Measurements from ENCODE around the gene UBE3C.

UBE3C gene

DNA sequence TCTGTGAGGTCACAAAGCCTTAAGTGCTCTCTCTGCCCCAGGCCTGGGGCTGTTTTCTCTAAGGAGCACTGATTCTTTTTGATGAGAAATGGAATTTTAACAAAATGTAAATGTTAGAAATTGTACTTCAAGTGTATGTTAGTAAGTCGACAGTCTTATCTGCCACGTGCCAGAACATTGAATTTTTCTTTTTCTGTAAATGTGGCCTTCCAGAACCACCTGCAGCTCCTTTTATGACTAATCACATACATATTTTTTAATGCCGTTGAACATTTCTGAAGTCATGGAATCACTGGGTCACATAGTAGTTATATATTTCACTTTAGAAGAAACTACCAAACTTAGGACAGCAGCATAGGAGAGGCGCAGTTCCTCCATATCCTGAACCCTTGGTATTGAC, 38.0 kb downstream of the UBE3C start:
- no peak for DNase-seq (ENCODE audit: extremely low spot score)
- POLR2A ChIA-PET = no interaction called here
- CTCF ChIA-PET = no interaction called here
- TF ChIP-seq FOXA1 (IDR thresholded peaks at IDR 0.05) (no peak), SP1 (IDR thresholded peaks at IDR 0.05) (no peak), ARNT (IDR thresholded peaks at IDR 0.05) (no peak), PKNOX1 (IDR thresholded peaks at IDR 0.05) (no peak), ZNF384 (IDR thresholded peaks at IDR 0.05) (no peak), TARDBP (IDR thresholded peaks at IDR 0.05) (no peak), BHLHE40 (IDR thresholded peaks at IDR 0.05; ENCODE audit: borderline replicate concordance) (no peak)

GRCh38 chr7:157177333-157177982, 38.7 kb downstream of the UBE3C start:
- POLR2A ChIA-PET = no interaction called here
- CTCF ChIA-PET = interaction anchor here (0.5 kb wide), 1 partner anchor 319 kb away, joined by 4 read pairs; no protein-coding TSS in a partner anchor
- DNase-seq (ENCODE audit: extremely low spot score) = no peak
- no peak for TF ChIP-seq FOXA1 (IDR thresholded peaks at IDR 0.05)
- TF ChIP-seq TARDBP (IDR thresholded peaks at IDR 0.05) = no peak
- no peak for TF ChIP-seq SUZ12 (IDR thresholded peaks at IDR 0.05)
- TF ChIP-seq L3MBTL2 (conservative IDR thresholded peaks at IDR 0.05) = no peak
- TF ChIP-seq HDGF (IDR thresholded peaks at IDR 0.05; ENCODE audit: borderline replicate concordance) = no peak
- no peak for TF ChIP-seq ELF4 (IDR thresholded peaks at IDR 0.05)
- TF ChIP-seq ARNT (IDR thresholded peaks at IDR 0.05) = no peak
- no peak for TF ChIP-seq SP1 (IDR thresholded peaks at IDR 0.05)
- no peak for TF ChIP-seq FOXK2 (IDR thresholded peaks at IDR 0.05)
- no peak for TF ChIP-seq BHLHE40 (IDR thresholded peaks at IDR 0.05; ENCODE audit: borderline replicate concordance)
- no peak for TF ChIP-seq LEF1 (IDR thresholded peaks at IDR 0.05; ENCODE audit: borderline replicate concordance)
- TF ChIP-seq CTBP1 (IDR thresholded peaks at IDR 0.05; ENCODE audit: borderline replicate concordance) = no peak
- no peak for TF ChIP-seq NFRKB (IDR thresholded peaks at IDR 0.05)
- no peak for TF ChIP-seq ZNF384 (IDR thresholded peaks at IDR 0.05)
- no peak for TF ChIP-seq PKNOX1 (IDR thresholded peaks at IDR 0.05)
- TF ChIP-seq FOXM1 (IDR thresholded peaks at IDR 0.05; ENCODE audit: borderline replicate concordance) = no peak

GRCh38 chr7:157177983-157178381, 39.3 kb downstream of the UBE3C start:
- DNase-seq (ENCODE audit: extremely low spot score) = no peak

GRCh38 chr7:157183832-157184231, 45.1 kb downstream of the UBE3C start:
- TF ChIP-seq SP1 (IDR thresholded peaks at IDR 0.05) (no peak), TARDBP (IDR thresholded peaks at IDR 0.05) (no peak), FOXA1 (IDR thresholded peaks at IDR 0.05) (no peak), FOXK2 (IDR thresholded peaks at IDR 0.05) (no peak), ARNT (IDR thresholded peaks at IDR 0.05) (no peak), LEF1 (IDR thresholded peaks at IDR 0.05; ENCODE audit: borderline replicate concordance) (no peak), HDGF (IDR thresholded peaks at IDR 0.05; ENCODE audit: borderline replicate concordance) (no peak), BHLHE40 (IDR thresholded peaks at IDR 0.05; ENCODE audit: borderline replicate concordance) (no peak), L3MBTL2 (conservative IDR thresholded peaks at IDR 0.05) (no peak), NFRKB (IDR thresholded peaks at IDR 0.05) (no peak), SUZ12 (IDR thresholded peaks at IDR 0.05) (no peak), FOXM1 (IDR thresholded peaks at IDR 0.05; ENCODE audit: borderline replicate concordance) (no peak), ZNF384 (IDR thresholded peaks at IDR 0.05) (no peak), CTBP1 (IDR thresholded peaks at IDR 0.05; ENCODE audit: borderline replicate concordance) (no peak), ELF4 (IDR thresholded peaks at IDR 0.05) (no peak)
- DNase-seq (ENCODE audit: extremely low spot score) = no peak
- ChIA-PET POLR2A (no interaction called here), CTCF (no interaction called here)

More at GRCh38 chr7:157177983-157178381, 39.3 kb downstream of the UBE3C start:
- TF ChIP-seq PKNOX1 (IDR thresholded peaks at IDR 0.05) (no peak), ZNF384 (IDR thresholded peaks at IDR 0.05) (no peak), CTBP1 (IDR thresholded peaks at IDR 0.05; ENCODE audit: borderline replicate concordance) (no peak), FOXK2 (IDR thresholded peaks at IDR 0.05) (no peak), HDGF (IDR thresholded peaks at IDR 0.05; ENCODE audit: borderline replicate concordance) (no peak)
- POLR2A ChIA-PET = no interaction called here
- CTCF ChIA-PET = interaction anchor here (0.5 kb wide), 1 partner anchor 319 kb away, joined by 4 read pairs; no protein-coding TSS in a partner anchor

DNA sequence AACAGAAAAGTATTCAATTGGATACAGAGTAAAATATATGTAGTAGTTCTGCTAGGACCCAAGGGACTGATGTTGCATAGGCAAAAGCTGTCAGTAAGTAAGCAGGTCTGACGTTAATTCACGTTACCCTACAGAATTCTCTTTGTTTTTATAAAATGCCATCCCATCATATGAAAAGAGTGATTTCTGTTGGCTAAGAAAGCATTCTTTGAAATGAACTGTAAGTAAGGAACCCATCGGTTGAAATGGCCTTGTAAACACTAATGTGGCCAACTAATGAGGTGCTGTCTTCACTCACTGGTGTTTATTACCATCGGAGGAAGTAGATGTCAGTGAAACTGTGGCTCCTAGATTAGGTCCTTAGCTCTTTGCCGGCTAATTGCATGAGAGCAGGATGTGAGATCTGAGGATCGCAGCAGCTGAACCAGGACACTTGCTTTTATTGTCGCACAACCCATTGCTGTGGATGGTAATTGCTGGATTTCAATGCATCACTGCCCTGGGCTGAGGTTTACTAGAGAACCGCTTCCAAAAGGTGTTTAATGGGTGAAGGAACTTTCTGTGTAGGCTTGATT, 49.5 kb downstream of the UBE3C start:
- POLR2A ChIA-PET = no interaction called here
- DNase-seq (ENCODE audit: extremely low spot score) = no peak
- no peak for TF ChIP-seq L3MBTL2 (conservative IDR thresholded peaks at IDR 0.05)
- no peak for TF ChIP-seq FOXM1 (IDR thresholded peaks at IDR 0.05; ENCODE audit: borderline replicate concordance)
- no peak for TF ChIP-seq SP1 (IDR thresholded peaks at IDR 0.05)
- no peak for TF ChIP-seq HDGF (IDR thresholded peaks at IDR 0.05; ENCODE audit: borderline replicate concordance)
- TF ChIP-seq BHLHE40 (IDR thresholded peaks at IDR 0.05; ENCODE audit: borderline replicate concordance) = no peak
- no peak for TF ChIP-seq LEF1 (IDR thresholded peaks at IDR 0.05; ENCODE audit: borderline replicate concordance)
- TF ChIP-seq ARNT (IDR thresholded peaks at IDR 0.05) = no peak
- TF ChIP-seq ELF4 (IDR thresholded peaks at IDR 0.05) = no peak
- TF ChIP-seq FOXK2 (IDR thresholded peaks at IDR 0.05) = no peak
- no peak for TF ChIP-seq PKNOX1 (IDR thresholded peaks at IDR 0.05)
- no peak for TF ChIP-seq FOXA1 (IDR thresholded peaks at IDR 0.05)
- no peak for TF ChIP-seq TARDBP (IDR thresholded peaks at IDR 0.05)
- no peak for TF ChIP-seq CTBP1 (IDR thresholded peaks at IDR 0.05; ENCODE audit: borderline replicate concordance)
- TF ChIP-seq ZNF384 (IDR thresholded peaks at IDR 0.05) = no peak
- TF ChIP-seq NFRKB (IDR thresholded peaks at IDR 0.05) = no peak
- TF ChIP-seq SUZ12 (IDR thresholded peaks at IDR 0.05) = no peak
- CTCF ChIA-PET = no interaction called here

Measured in HEK293T (cell line).